Kasumi-1 (cell line): ENCODE data around the gene PACRGL.

Source experiments
- DNase-seq, 2 experiments: peaks; one replicate each; lab custom pipeline; 2025; lab: John Stamatoyannopoulos, UW

Gene PACRGL

DNA sequence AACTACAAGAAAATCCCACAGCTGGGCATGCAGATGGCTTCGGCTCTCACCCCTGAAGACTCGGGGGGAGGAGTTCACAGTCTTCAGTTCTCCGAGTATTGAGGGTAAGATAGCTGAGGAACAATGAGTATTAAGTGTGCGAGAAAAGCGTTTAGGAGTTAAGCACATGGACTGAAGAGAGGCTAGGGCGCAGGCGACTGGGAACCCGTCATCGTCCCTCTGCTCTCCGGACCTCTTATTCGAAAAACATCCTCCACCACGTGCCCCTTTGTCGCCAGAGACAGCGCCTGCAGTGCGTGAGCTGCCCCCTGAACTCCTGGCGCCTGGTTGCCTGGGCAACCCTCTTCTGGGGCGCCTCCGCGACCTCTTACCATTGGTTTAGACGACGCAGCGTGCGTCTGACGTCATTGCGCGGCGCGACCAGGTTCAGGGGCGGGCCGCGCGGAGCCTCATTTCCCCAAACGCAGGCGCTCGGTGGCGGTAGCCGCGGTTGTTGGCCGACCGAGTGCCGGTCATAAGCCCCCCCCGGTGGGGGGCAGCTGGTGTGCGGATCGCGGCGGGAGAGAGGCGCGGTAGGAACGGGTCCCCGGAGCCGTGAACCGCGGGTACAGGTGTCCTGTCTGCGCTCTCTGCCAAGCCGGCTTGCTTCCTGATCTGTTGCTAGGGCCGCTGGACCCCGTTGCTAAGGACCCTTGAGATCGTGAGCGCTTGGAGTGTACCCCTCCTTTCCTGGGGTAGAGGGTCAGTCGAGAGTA, at the start of gene PACRGL:
TSS of gene PACRGL (plus strand) at position 452 of the 755 bp plus-strand sequence. CDS start 4,024 bp downstream, outside the sequence.
- peak; percentile 97 for DNase-seq

- peak; percentile 31 to 34 for DNase-seq
Observed at GRCh38 chr4:20652226-20652885, 47.9 kb upstream of the PACRGL start.

DNA sequence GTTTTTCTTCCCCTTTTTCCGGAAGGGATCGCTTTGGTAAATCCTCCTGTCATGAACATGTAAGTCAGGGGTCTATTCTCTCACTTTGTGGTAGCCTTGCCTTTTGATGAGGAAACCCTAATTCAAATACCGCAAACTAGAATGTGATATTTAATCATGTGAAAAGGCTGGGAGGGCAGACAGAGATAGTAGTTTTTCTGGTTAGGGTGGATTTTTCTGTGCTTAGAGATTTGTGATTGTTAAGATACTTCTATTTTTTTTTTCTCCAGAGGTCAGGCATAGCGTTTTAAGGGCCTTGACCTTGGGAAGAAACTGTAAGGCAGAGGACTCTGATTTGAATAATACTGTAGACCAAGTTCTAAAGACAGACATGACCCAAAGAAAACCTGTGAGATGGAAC, 41.8 kb upstream of the PACRGL start:
- no peak for DNase-seq

DNA sequence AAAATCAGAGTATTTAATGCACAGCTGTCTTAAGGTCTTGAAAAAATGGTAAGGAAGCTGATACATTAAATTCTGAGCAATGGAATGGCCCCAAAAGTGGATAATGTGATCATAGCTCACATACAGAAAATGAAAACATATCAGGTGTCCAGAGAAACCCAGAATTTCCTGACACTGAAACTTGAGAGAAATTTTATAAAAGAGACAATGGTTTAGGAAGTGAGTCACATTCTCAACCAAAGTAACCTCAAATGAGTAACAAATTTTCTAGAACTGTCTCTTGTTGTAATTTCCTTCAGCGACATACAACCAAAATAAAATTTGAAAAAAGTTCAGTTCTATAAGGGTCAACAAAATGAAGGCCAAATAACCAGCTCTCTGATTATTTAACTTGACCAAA, 37.4 kb upstream of the PACRGL start:
- DNase-seq, result peak; percentile 11 to 18

GRCh38 chr4:20666012-20666860, 34.0 kb upstream of the PACRGL start:
- DNase-seq, result no peak

GRCh38 chr4:20672262-20672661, 28.0 kb upstream of the PACRGL start:
- no peak for DNase-seq

DNA sequence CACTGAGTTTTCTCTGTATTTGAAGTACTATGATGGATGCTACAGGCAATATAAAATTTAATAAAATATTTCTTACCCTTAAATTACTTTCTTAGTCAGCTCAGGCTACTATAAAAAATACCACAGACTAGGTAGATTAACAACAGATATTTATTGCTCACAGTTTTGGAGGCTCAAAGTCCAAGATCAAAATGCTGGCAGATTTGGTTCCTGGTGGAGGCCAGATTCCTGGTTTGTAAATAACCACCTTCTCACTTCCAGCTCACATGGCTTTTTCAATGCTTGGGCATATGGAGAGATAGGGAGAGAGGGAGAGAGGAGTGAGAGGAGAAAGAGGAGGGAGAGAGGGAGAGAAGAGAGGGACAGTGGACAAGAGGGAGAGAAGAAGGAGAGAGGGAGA, 24.5 kb upstream of the PACRGL start:
- DNase-seq, result no peak

DNA sequence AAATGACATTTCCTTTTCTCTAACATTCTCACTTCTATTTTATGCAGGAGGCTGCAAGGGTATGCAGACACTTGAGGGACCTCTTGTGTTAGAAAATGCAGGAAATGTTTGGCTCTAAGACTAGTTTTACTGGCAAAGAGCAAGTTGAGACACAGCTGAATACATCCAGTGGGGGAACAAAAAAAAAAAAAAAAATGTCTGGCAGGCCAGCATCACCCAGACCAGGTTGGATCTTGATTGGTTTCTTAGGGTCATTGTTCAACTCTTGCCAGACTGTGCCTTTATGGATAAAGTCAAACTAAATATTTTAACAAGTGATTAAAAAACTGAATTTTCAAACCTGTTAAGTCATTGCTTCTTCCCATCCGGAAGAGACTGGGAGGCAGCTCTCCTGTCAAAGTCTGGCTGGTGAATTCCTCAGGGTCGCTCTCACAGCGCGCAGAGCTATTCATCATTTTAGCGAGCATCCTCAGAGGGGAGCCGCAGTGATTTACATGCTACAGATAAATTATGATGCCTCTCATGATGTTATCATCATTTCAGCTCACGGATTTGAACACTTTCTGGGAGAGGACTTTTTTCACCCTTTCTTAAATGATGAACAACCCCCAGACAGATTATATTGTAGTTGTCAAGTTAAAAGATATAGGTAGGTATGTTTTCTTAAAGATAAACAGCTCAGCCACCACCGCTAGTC, 23.6 kb upstream of the PACRGL start:
- no peak for DNase-seq

- DNase-seq, result no peak
Observed at GRCh38 chr4:20678400-20678799, 21.9 kb upstream of the PACRGL start.

DNA sequence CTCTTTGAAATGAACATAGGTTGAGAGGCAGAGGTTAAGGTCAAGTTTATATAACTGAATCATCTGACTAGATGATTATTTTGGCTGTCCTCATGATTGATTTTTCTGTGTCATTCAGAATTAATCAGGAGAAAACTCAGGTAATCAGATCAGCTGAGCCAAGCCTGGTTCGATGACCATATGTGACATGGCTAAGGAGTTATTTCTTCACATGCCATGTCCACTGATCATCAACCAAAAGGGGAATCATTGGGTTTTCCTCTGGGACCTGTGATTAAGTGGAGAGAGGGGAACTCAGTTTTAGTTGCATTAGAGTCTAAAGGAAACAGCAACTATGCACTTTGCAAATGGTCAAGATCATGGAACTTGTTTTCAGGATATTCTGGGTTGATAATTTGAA, 20.3 kb upstream of the PACRGL start:
- no peak for DNase-seq

DNA sequence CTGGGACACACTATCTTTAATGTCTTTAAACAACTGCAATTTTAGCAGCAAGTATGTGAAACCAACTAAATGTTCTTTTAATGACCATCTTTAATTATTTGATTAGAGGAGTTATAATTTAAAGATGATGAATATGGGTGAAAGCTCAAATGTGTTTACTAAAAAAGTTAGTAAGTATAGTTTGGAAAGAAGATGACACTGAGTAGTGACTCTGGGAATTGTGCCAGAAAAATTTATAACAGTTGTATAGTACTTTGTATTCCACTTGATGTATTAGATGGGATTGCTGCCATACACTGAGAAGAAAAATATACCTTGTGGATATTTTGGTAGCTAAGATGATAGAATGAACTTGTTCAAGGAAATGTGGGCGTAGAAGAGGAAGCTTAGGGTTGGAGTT, 19.5 kb upstream of the PACRGL start:
- no peak for DNase-seq

- no peak for DNase-seq
Observed at GRCh38 chr4:20681271-20681670, 19.0 kb upstream of the PACRGL start.

DNA sequence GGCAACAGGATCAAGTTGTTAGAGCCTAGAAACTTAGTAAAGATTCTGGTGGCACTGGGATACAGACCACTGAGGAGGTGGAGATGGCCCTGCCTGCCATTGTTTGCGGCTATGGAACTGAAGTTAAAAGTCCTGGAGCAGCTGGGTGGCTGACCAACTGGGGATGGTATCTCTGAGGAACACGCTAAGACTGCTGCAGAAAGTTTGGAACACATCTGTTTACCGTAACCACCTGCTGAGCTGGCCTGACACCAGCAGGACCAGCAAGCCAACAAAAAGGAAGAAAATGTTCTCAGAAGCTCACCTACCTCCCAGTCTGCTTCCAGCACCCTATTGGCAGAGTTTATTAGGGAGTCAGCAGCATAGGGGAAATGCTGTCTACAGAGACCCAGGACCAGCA, 17.4 kb upstream of the PACRGL start:
- DNase-seq, result no peak

GRCh38 chr4:20683766-20684165, 16.5 kb upstream of the PACRGL start:
- DNase-seq, result no peak

GRCh38 chr4:20684852-20685763, 15.2 kb upstream of the PACRGL start:
- DNase-seq, result peak; percentile 52 to 82

DNA sequence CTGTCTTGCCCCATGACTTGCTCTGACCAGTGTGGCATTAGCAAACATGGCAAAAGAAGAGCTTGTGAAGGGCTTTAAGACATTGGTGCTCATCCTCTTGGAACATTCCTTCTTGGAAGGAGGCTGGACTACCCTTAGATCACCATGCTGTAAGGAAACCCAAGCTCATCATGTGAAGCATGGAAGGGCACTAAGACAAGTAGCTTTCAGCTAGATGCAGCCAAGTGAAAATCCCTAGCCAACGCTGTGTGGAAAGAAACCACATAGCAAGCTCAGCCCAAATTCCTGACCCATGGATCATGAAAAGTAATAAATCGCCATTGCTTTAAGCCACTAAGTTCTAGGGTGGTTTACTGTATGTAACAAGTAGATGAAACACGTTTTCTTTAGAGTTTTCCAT, 12.4 kb upstream of the PACRGL start:
- no peak for DNase-seq

DNA sequence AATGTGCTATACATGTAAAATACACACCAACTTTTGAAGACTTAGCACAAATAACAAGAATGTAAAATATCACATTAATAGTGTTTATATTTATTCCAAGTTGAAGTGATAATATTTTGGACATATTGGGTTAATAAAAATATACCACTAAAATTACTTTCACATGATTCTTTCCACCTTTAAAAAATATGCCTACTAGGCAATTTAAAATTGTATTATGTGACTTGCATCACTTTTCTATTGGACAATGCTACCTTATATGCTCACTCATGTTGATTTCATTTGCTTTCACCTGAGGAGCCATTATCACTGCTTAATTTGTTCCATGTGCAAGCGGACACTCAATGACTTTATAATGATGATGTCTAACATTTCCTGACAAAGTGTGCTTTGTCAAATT, 3.4 kb upstream of the PACRGL start:
- DNase-seq, result no peak

DNA sequence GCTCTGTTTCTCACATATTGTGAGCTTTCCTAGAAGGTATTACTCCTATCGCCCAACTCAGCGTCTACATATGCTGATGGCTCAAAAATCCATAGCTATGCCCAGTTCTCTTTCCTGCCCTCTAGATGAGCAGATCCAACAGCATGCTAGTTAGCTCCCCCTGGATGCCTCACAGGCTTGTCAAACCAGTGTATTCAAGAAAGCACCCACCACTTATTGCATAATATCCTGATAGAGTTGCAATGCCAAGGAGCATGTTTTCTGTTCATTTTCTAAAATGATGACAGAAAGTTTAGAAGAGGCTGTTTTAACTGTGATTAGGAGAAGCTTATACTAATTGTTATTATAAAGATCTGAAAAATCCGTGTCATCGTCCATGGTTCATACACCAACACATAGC, 1.9 kb upstream of the PACRGL start:
- DNase-seq, result peak; percentile 32

DNA sequence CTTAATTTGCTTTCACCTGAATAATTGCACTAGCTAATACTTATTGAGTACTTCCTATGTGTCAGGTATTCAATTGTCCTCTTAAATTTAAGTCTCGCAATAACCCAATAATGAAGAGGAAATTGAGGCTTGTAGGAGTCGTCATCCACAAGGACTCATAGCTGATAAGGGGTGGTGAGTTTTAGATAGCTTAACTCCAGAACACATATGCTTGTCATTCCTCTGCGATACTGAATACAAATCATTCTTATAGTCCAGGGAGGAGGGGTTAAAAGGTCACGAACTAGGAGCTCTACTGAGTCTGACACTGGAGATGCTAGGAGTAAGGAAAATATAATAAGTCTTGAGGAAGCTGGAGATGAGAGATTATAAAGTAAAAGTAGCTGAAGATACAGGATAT, 1.4 kb upstream of the PACRGL start:
- no peak for DNase-seq

- DNase-seq, result no peak
Observed at GRCh38 chr4:20711335-20711734, 11.1 kb downstream of the PACRGL start.

DNA sequence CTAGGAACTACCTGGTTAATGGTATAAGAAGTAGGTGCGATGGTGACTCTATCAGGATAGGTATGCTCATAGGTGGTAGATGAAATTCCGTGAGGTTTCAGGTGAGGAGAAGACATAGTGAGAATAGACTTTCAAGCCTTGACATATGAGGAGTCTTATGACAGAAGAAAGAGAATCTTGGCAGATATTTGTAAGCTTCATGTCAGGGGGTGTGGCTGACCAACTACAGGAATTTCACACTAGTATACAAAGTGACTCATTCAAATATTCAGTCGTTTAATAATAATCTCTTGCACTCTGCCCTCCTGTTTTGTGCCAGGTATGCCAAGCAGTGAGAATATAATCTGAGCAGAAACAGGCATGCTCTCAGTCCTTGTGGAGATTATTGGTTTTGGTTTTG, 22.8 kb downstream of the PACRGL start:
- no peak for DNase-seq
